IPS DF 6.9 (cell line): Measurements from ENCODE around the gene DNAL1.

Experiments used
- DNase-seq: peaks from one replicate; pipeline ENCODE4 v3.0.0-alpha.2; 2013; ENCODE audit warnings: low read depth, low spot score
- H3K27ac ChIP-seq: one replicate; pipeline ENCODE4 v1.5.1; 2013; ENCODE audit warnings: low read length, control low read depth
- H3K27me3 ChIP-seq: 2 replicates; pipeline ENCODE4 v1.6.1; 2013; ENCODE audit warnings: mild to moderate bottlenecking, low read length; ENCODE audit not compliant: control insufficient read depth, insufficient read depth
- H3K36me3 ChIP-seq: 2 replicates; pipeline ENCODE4 v1.6.1; 2013; ENCODE audit warnings: low read length; ENCODE audit not compliant: control insufficient read depth, insufficient read depth
- H3K4me1 ChIP-seq: 2 replicates; pipeline ENCODE4 v1.6.1; 2013; ENCODE audit warnings: low read length; ENCODE audit not compliant: control insufficient read depth, insufficient read depth
- H3K4me3 ChIP-seq: 2 replicates; pipeline ENCODE4 v1.5.1; 2013; ENCODE audit warnings: mild to moderate bottlenecking, low read length
- H3K9me3 ChIP-seq: 2 replicates; pipeline ENCODE4 v1.6.1; 2013; ENCODE audit warnings: low read length, inconsistent platforms; ENCODE audit not compliant: control insufficient read depth, insufficient read depth
- WGBS: extraction: QIAGEN DNeasy Blood & Tissue Kit; methylation state at CpG from one replicate; pipeline ENCODE4 v1.1.7; 2013; ENCODE audit warnings: mixed read lengths, missing lambda C conversion rate; ENCODE audit not compliant: insufficient read length, insufficient coverage; 5-methylcytosine and 5-hydroxymethylcytosine counted together

DNAL1 gene

GRCh38 chr14:73752297-73752992, 107.7 kb downstream of the DNAL1 start:
- peaks cover 5% of the 10 kb centered on the region; the same call in 1 of the 2 replicates for H3K4me1 ChIP-seq
- H3K9me3 ChIP-seq, result no peaks in the 10 kb centered on the region
- H3K27me3 ChIP-seq, result no peaks in the 10 kb centered on the region
- no CpG with 5 or more reads among the region's 7 CpGs for WGBS
- no peak overlapping the region for H3K4me3 ChIP-seq
- H3K36me3 ChIP-seq, result no peaks in the 10 kb centered on the region; the same call in 1 of the 2 replicates
- no peak for DNase-seq
- H3K27ac ChIP-seq, result no peak overlapping the region
